AG08395 (cell line): Measurements from ENCODE around the gene ACTN2.
A peak's percentile ranks its signal among the peaks of the same experiment; 100 is the strongest.

Experiments
- DNase-seq: peaks from one replicate; pipeline ENCODE4 v3.0.0; 2012; ENCODE audit warnings: mixed read lengths, low spot score

Gene ACTN2

GRCh38 chr1:236742421-236743160, 56.3 kb downstream of the ACTN2 start:
- DNase-seq = no peak

GRCh38 chr1:236744533-236744932, 58.2 kb downstream of the ACTN2 start:
- DNase-seq = no peak

- DNase-seq = no peak
Measured at GRCh38 chr1:236746785-236747184, 60.5 kb downstream of the ACTN2 start.

- DNase-seq = no peak
Measured at GRCh38 chr1:236747311-236747985, 61.1 kb downstream of the ACTN2 start.

- no peak for DNase-seq
Measured at GRCh38 chr1:236748268-236748870, 62.1 kb downstream of the ACTN2 start.

- no peak for DNase-seq
Measured at GRCh38 chr1:236750928-236751327, 64.6 kb downstream of the ACTN2 start.

GRCh38 chr1:236751385-236751784, 65.1 kb downstream of the ACTN2 start:
- DNase-seq = no peak

GRCh38 chr1:236751935-236752334, 65.6 kb downstream of the ACTN2 start:
- no peak for DNase-seq

GRCh38 chr1:236753516-236753915, 67.2 kb downstream of the ACTN2 start:
- peak; percentile 18 for DNase-seq

GRCh38 chr1:236753964-236754363, 67.7 kb downstream of the ACTN2 start:
- no peak for DNase-seq

GRCh38 chr1:236754525-236755210, 68.4 kb downstream of the ACTN2 start:
- no peak for DNase-seq

GRCh38 chr1:236757640-236758039, 71.3 kb downstream of the ACTN2 start:
- DNase-seq = no peak

GRCh38 chr1:236759252-236759859, 73.1 kb downstream of the ACTN2 start:
- peak; percentile 52 for DNase-seq

- no peak for DNase-seq
Measured at GRCh38 chr1:236760480-236760879, 74.2 kb downstream of the ACTN2 start.

- DNase-seq = no peak
Measured at GRCh38 chr1:236760986-236761385, 74.7 kb downstream of the ACTN2 start.

- DNase-seq = no peak
Measured at GRCh38 chr1:236761397-236762132, 75.3 kb downstream of the ACTN2 start.

- no peak for DNase-seq
Measured at GRCh38 chr1:236762410-236762809, 76.1 kb downstream of the ACTN2 start.

GRCh38 chr1:236765831-236766230, 79.5 kb downstream of the ACTN2 start:
- DNase-seq = no peak

GRCh38 chr1:236766506-236766905, 80.2 kb downstream of the ACTN2 start:
- no peak for DNase-seq

GRCh38 chr1:236767276-236767675, 81.0 kb downstream of the ACTN2 start:
- DNase-seq = no peak

GRCh38 chr1:236768601-236769000, 82.3 kb downstream of the ACTN2 start:
- no peak for DNase-seq

- DNase-seq = no peak
Measured at GRCh38 chr1:236773919-236774318, 87.6 kb downstream of the ACTN2 start.
